Prostate gland (tissue), 2 donors: Measurements from ENCODE around the gene CPNE4.

Experiments
- CTCF ChIP-seq, 4 experiments: fragments of 200-600 bp in 2 of 4; fragments of 450-650 bp in 2 of 4; sonication (generic) in 2 of 4; IDR thresholded peaks; 1 replicate in 3 of 4; 2 replicates in 1 of 4; pipeline ENCODE4 v1.5.1; 2016 to 2019; ENCODE audit warnings: antibody characterized with exemption in 4 of 4, mild to moderate bottlenecking in 2 of 4, moderate library complexity in 2 of 4
- POLR2A ChIP-seq: fragments of 450-650 bp; IDR thresholded peaks from one replicate; pipeline ENCODE4 v1.6.1; 2016; ENCODE audit warnings: antibody characterized with exemption, mild to moderate bottlenecking
- POLR2AphosphoS5 ChIP-seq: sonication (generic); formaldehyde crosslinking; IDR thresholded peaks from one replicate; pipeline ENCODE4 v1.6.1; 2017; ENCODE audit warnings: antibody characterized with exemption

- TF ChIP-seq POLR2A (no peak), CTCF (IDR thresholded peaks at IDR 0.05) (no peak), POLR2AphosphoS5 (peak; percentile 11)
Observed at GRCh38 chr3:131972091-131972490, 62.7 kb downstream of the CPNE4 start.
